ENCODE measurements around the gene GASK1B.

The GASK1B gene

GRCh38 chr4:158157412-158157811, 15.4 kb downstream of the GASK1B start:
- WGBS (ENCODE audit: insufficient coverage): 100% methylated on average over 3 of the region's 4 CpGs
- Histone ChIP-seq H3K36me3 (ENCODE audit: control insufficient read depth in 4 of 4, insufficient read depth in 4 of 4, low read length in 3 of 4) (peaks cover 0 to 4% (median under 1%) of the 10 kb centered on the region in 4 experiments), H3K9me3 (ENCODE audit: control extremely low read depth in 1 of 5, control insufficient read depth in 4 of 5, insufficient read depth in 2 of 5, low read depth in 1 of 5, low read length in 4 of 5) (peaks cover 0 to 2% (median 0%) of the 10 kb centered on the region in 5 experiments), H3K27me3 (replicated peaks in 2 of 5; ENCODE audit: control insufficient read depth in 4 of 5, insufficient read depth in 5 of 5, low read length in 4 of 5) (peaks cover 0 to 9% (median 0%) of the 10 kb centered on the region in 5 experiments), H3K4me3 (ENCODE audit: control insufficient read depth in 1 of 7, extremely low read depth in 1 of 7, insufficient read depth in 4 of 7, low read depth in 2 of 7, low read length in 6 of 7) (no peak overlapping the region), H3K27ac (ENCODE audit: insufficient read depth in 1 of 2, low read depth in 1 of 2, low read length in 2 of 2, poor library complexity in 1 of 2, severe bottlenecking in 2 of 2) (no peak overlapping the region), H3K4me1 (ENCODE audit: control extremely low read depth in 1 of 4, control insufficient read depth in 4 of 4, insufficient read depth in 4 of 4, low read length in 3 of 4) (peaks cover 0 to 10% (median 9%) of the 10 kb centered on the region in 4 experiments)
- POLR2A ChIA-PET: no interaction called here
- DNase-seq: no peak
- CTCF ChIA-PET: no interaction called here

- peaks cover 0 to 11% (median 0%) of the 10 kb centered on the region in 5 experiments for H3K27me3 ChIP-seq (replicated peaks in 2 of 5; ENCODE audit: control insufficient read depth in 4 of 5, insufficient read depth in 5 of 5, low read length in 4 of 5)
- ChIA-PET CTCF (interaction anchor here (1.7 kb wide), 1 partner anchor 15 kb away, joined by 5 read pairs; no protein-coding TSS in a partner anchor), POLR2A (no interaction called here)
- peaks cover 0 to 13% (median under 1%) of the 10 kb centered on the region in 4 experiments for H3K36me3 ChIP-seq (ENCODE audit: control insufficient read depth in 4 of 4, insufficient read depth in 4 of 4, low read length in 3 of 4)
- no peak overlapping the region for H3K4me3 ChIP-seq (ENCODE audit: control insufficient read depth in 1 of 7, extremely low read depth in 1 of 7, insufficient read depth in 4 of 7, low read depth in 2 of 7, low read length in 6 of 7)
- no peaks in the 10 kb centered on the region for H3K4me1 ChIP-seq (ENCODE audit: control extremely low read depth in 1 of 4, control insufficient read depth in 4 of 4, insufficient read depth in 4 of 4, low read length in 3 of 4)
- DNase-seq: peak in 2 of 3 donors; percentile 13 to 17
- no peak overlapping the region for H3K27ac ChIP-seq (ENCODE audit: insufficient read depth in 1 of 2, low read depth in 1 of 2, low read length in 2 of 2, poor library complexity in 1 of 2, severe bottlenecking in 2 of 2)
- H3K9me3 ChIP-seq (ENCODE audit: control extremely low read depth in 1 of 5, control insufficient read depth in 4 of 5, insufficient read depth in 2 of 5, low read depth in 1 of 5, low read length in 4 of 5): peaks cover 0 to 7% (median 2%) of the 10 kb centered on the region in 5 experiments
- WGBS (ENCODE audit: insufficient coverage): 57% methylated on average over 3 of the region's 8 CpGs
Observed at GRCh38 chr4:158155656-158156356, 17.0 kb downstream of the GASK1B start.

- Histone ChIP-seq H3K36me3 (ENCODE audit: control insufficient read depth in 4 of 4, insufficient read depth in 4 of 4, low read length in 3 of 4) (peaks cover 0 to 16% (median 1%) of the 10 kb centered on the region in 4 experiments), H3K4me1 (ENCODE audit: control extremely low read depth in 1 of 4, control insufficient read depth in 4 of 4, insufficient read depth in 4 of 4, low read length in 3 of 4) (no peaks in the 10 kb centered on the region), H3K9me3 (ENCODE audit: control extremely low read depth in 1 of 5, control insufficient read depth in 4 of 5, insufficient read depth in 2 of 5, low read depth in 1 of 5, low read length in 4 of 5) (peaks cover 0 to 14% (median 2%) of the 10 kb centered on the region in 5 experiments), H3K4me3 (ENCODE audit: control insufficient read depth in 1 of 7, extremely low read depth in 1 of 7, insufficient read depth in 4 of 7, low read depth in 2 of 7, low read length in 6 of 7) (no peak overlapping the region), H3K27ac (ENCODE audit: insufficient read depth in 1 of 2, low read depth in 1 of 2, low read length in 2 of 2, poor library complexity in 1 of 2, severe bottlenecking in 2 of 2) (no peak overlapping the region), H3K27me3 (replicated peaks in 2 of 5; ENCODE audit: control insufficient read depth in 4 of 5, insufficient read depth in 5 of 5, low read length in 4 of 5) (peaks cover 0 to 2% (median 0%) of the 10 kb centered on the region in 5 experiments)
- CTCF ChIA-PET: no interaction called here
- WGBS (ENCODE audit: insufficient coverage): 100% methylated on average over 1 of the region's 3 CpGs
- DNase-seq: no peak
- POLR2A ChIA-PET: no interaction called here
Observed at GRCh38 chr4:158147151-158147550, 25.7 kb downstream of the GASK1B start.

GRCh38 chr4:158146736-158147135, 26.1 kb downstream of the GASK1B start:
- no peak overlapping the region for H3K4me3 ChIP-seq (ENCODE audit: control insufficient read depth in 1 of 7, extremely low read depth in 1 of 7, insufficient read depth in 4 of 7, low read depth in 2 of 7, low read length in 6 of 7)
- no peaks in the 10 kb centered on the region for H3K4me1 ChIP-seq (ENCODE audit: control extremely low read depth in 1 of 4, control insufficient read depth in 4 of 4, insufficient read depth in 4 of 4, low read length in 3 of 4)
- ChIA-PET POLR2A (no interaction called here), CTCF (no interaction called here)
- peaks cover 0 to 2% (median 0%) of the 10 kb centered on the region in 5 experiments for H3K27me3 ChIP-seq (replicated peaks in 2 of 5; ENCODE audit: control insufficient read depth in 4 of 5, insufficient read depth in 5 of 5, low read length in 4 of 5)
- H3K9me3 ChIP-seq (ENCODE audit: control extremely low read depth in 1 of 5, control insufficient read depth in 4 of 5, insufficient read depth in 2 of 5, low read depth in 1 of 5, low read length in 4 of 5): peaks cover 0 to 12% (median 0%) of the 10 kb centered on the region in 5 experiments
- H3K36me3 ChIP-seq (ENCODE audit: control insufficient read depth in 4 of 4, insufficient read depth in 4 of 4, low read length in 3 of 4): peaks cover 0 to 15% (median 1%) of the 10 kb centered on the region in 4 experiments
- no peak overlapping the region for H3K27ac ChIP-seq (ENCODE audit: insufficient read depth in 1 of 2, low read depth in 1 of 2, low read length in 2 of 2, poor library complexity in 1 of 2, severe bottlenecking in 2 of 2)
- no CpG with 5 or more reads among the region's 1 CpG for WGBS (ENCODE audit: insufficient coverage)
- no peak for DNase-seq

DNA sequence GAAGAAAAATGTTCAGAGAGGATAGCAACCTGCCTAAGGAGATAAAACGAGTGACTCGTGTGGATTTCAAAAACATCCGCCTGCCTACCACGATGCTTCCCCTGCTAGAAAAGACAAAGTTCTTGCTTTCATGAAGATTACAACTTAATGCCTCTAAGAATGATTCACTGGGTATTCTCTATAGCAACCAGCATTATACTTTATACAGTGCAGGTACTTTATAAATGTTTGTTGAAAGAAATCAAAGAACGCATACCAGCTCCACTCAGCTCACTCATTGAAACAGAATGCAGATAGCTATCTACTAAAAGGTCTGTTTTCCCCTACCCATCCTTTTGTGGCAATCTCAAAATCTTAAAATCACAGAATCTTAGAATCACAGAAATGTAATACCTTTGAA, 33.7 kb downstream of the GASK1B start:
- H3K4me1 ChIP-seq (ENCODE audit: control extremely low read depth in 1 of 4, control insufficient read depth in 4 of 4, insufficient read depth in 4 of 4, low read length in 3 of 4): no peaks in the 10 kb centered on the region
- POLR2A ChIA-PET: no interaction called here
- H3K27ac ChIP-seq (ENCODE audit: insufficient read depth in 1 of 2, low read depth in 1 of 2, low read length in 2 of 2, poor library complexity in 1 of 2, severe bottlenecking in 2 of 2): no peak overlapping the region
- WGBS (ENCODE audit: insufficient coverage): no CpG with 5 or more reads among the region's 5 CpGs
- H3K4me3 ChIP-seq (ENCODE audit: control insufficient read depth in 1 of 7, extremely low read depth in 1 of 7, insufficient read depth in 4 of 7, low read depth in 2 of 7, low read length in 6 of 7): no peak overlapping the region
- peak in 2 of 3 donors; percentile 9 to 13 for DNase-seq
- CTCF ChIA-PET: no interaction called here
- H3K36me3 ChIP-seq (ENCODE audit: control insufficient read depth in 4 of 4, insufficient read depth in 4 of 4, low read length in 3 of 4): no peaks in the 10 kb centered on the region
- H3K27me3 ChIP-seq (replicated peaks in 2 of 5; ENCODE audit: control insufficient read depth in 4 of 5, insufficient read depth in 5 of 5, low read length in 4 of 5): no peaks in the 10 kb centered on the region
- no peaks in the 10 kb centered on the region for H3K9me3 ChIP-seq (ENCODE audit: control extremely low read depth in 1 of 5, control insufficient read depth in 4 of 5, insufficient read depth in 2 of 5, low read depth in 1 of 5, low read length in 4 of 5)

GRCh38 chr4:158134222-158134621, 38.6 kb downstream of the GASK1B start:
- ChIA-PET CTCF (interaction anchor here (0.6 kb wide), 1 partner anchor 21 kb away, joined by 3 read pairs; no protein-coding TSS in a partner anchor), POLR2A (no interaction called here)
- no peak for DNase-seq
- H3K27me3 ChIP-seq (replicated peaks in 2 of 5; ENCODE audit: control insufficient read depth in 4 of 5, insufficient read depth in 5 of 5, low read length in 4 of 5): no peaks in the 10 kb centered on the region
- H3K27ac ChIP-seq (ENCODE audit: insufficient read depth in 1 of 2, low read depth in 1 of 2, low read length in 2 of 2, poor library complexity in 1 of 2, severe bottlenecking in 2 of 2): no peak overlapping the region
- no peaks in the 10 kb centered on the region for H3K4me1 ChIP-seq (ENCODE audit: control extremely low read depth in 1 of 4, control insufficient read depth in 4 of 4, insufficient read depth in 4 of 4, low read length in 3 of 4)
- H3K36me3 ChIP-seq (ENCODE audit: control insufficient read depth in 4 of 4, insufficient read depth in 4 of 4, low read length in 3 of 4): peaks cover 0 to 10% (median 0%) of the 10 kb centered on the region in 4 experiments
- H3K4me3 ChIP-seq (ENCODE audit: control insufficient read depth in 1 of 7, extremely low read depth in 1 of 7, insufficient read depth in 4 of 7, low read depth in 2 of 7, low read length in 6 of 7): no peak overlapping the region
- no peaks in the 10 kb centered on the region for H3K9me3 ChIP-seq (ENCODE audit: control extremely low read depth in 1 of 5, control insufficient read depth in 4 of 5, insufficient read depth in 2 of 5, low read depth in 1 of 5, low read length in 4 of 5)
- WGBS (ENCODE audit: insufficient coverage): no CpG with 5 or more reads among the region's 2 CpGs

DNA sequence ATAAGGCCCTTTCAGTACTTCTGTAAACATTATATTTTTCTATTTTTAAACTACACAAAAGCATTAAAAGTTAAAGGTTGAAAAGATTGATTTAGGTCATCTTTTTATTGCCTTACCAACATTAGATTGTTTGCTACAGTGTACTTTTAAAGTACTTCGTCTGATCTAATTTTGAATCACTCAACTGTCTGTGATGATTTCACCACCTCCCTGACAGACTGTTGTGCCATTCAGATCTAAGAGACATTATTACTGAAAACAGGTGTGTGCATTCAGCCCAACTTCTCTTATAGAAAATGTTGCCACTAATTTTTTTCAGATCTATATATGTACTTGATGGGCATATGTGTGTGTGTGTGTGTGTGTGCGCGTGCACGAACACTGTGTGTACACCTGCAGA, 39.3 kb downstream of the GASK1B start:
- H3K27ac ChIP-seq (ENCODE audit: insufficient read depth in 1 of 2, low read depth in 1 of 2, low read length in 2 of 2, poor library complexity in 1 of 2, severe bottlenecking in 2 of 2): no peak overlapping the region
- peaks cover 0 to 12% (median 0%) of the 10 kb centered on the region in 4 experiments for H3K36me3 ChIP-seq (ENCODE audit: control insufficient read depth in 4 of 4, insufficient read depth in 4 of 4, low read length in 3 of 4)
- no peak for DNase-seq

More for the DNA sequence above, 39.3 kb downstream of the GASK1B start:
- ChIA-PET CTCF (interaction anchor here (0.6 kb wide), 1 partner anchor 21 kb away, joined by 3 read pairs; no protein-coding TSS in a partner anchor), POLR2A (no interaction called here)
- H3K27me3 ChIP-seq (replicated peaks in 2 of 5; ENCODE audit: control insufficient read depth in 4 of 5, insufficient read depth in 5 of 5, low read length in 4 of 5): no peaks in the 10 kb centered on the region
- WGBS (ENCODE audit: insufficient coverage): 100% methylated on average over 1 of the region's 4 CpGs
- H3K4me1 ChIP-seq (ENCODE audit: control extremely low read depth in 1 of 4, control insufficient read depth in 4 of 4, insufficient read depth in 4 of 4, low read length in 3 of 4): no peaks in the 10 kb centered on the region
- no peaks in the 10 kb centered on the region for H3K9me3 ChIP-seq (ENCODE audit: control extremely low read depth in 1 of 5, control insufficient read depth in 4 of 5, insufficient read depth in 2 of 5, low read depth in 1 of 5, low read length in 4 of 5)
- H3K4me3 ChIP-seq (ENCODE audit: control insufficient read depth in 1 of 7, extremely low read depth in 1 of 7, insufficient read depth in 4 of 7, low read depth in 2 of 7, low read length in 6 of 7): no peak overlapping the region

Measured in common myeloid progenitor, CD34-positive (primary cell).